Natural killer cell (primary cell): Measurements from ENCODE around the gene MRPL28. TPM values are rescaled to one million over a fixed set of nuclear protein-coding genes. Genes with fewer than 3 reads are reported as not detected.
A peak's percentile ranks its signal among the peaks of the same experiment; 100 is the strongest.

Experiments used
- ATAC-seq, 3 donors: fragments of 150-1000 bp in 2 of 3; fragments of 200-7000 bp in 1 of 3; cut with Tn5 transposase; 1 replicate in 1 of 3; 2 replicates in 2 of 3; pipeline ENCODE4 v1.10.0; 2021; ENCODE audit warnings: mild to moderate bottlenecking in 2 of 3, moderate library complexity in 2 of 3
- DNase-seq, 2 donors: peaks; one replicate each; pipeline versions ENCODE4 v3.0.0 to v3.0.0-alpha.2; 2013 to 2021; ENCODE audit warnings: mixed read lengths in 1 of 2
- H3K27ac ChIP-seq: one replicate; pipeline ENCODE4 v1.5.1; 2013; ENCODE audit warnings: mild to moderate bottlenecking, low read length
- H3K27me3 ChIP-seq: one replicate; pipeline ENCODE4 v1.6.1; 2013; ENCODE audit warnings: low read length; ENCODE audit not compliant: control insufficient read depth, insufficient read depth
- H3K36me3 ChIP-seq: one replicate; pipeline ENCODE4 v1.6.1; 2013; ENCODE audit warnings: low read length; ENCODE audit not compliant: control insufficient read depth, insufficient read depth
- H3K4me1 ChIP-seq: one replicate; pipeline ENCODE4 v1.6.1; 2013; ENCODE audit warnings: low read length; ENCODE audit not compliant: control insufficient read depth, insufficient read depth
- H3K4me3 ChIP-seq: one replicate; pipeline ENCODE4 v1.5.1; 2013; ENCODE audit warnings: low read length
- H3K9me3 ChIP-seq: one replicate; pipeline ENCODE4 v1.6.1; 2013; ENCODE audit warnings: low read length; ENCODE audit not compliant: control insufficient read depth, insufficient read depth
- H3K27ac Mint-ChIP-seq, 2 donors: one replicate each; pipeline ENCODE4 v1.8.0; 2022; ENCODE audit warnings: mild to moderate bottlenecking in 2 of 2, mixed read lengths in 2 of 2, moderate library complexity in 1 of 2
- H3K27me3 Mint-ChIP-seq, 2 donors: one replicate each; pipeline ENCODE4 v1.8.0; 2022; ENCODE audit warnings: low read depth in 2 of 2, mixed read lengths in 2 of 2
- H3K36me3 Mint-ChIP-seq: one replicate; pipeline ENCODE4 v1.8.0; 2022; ENCODE audit warnings: mixed read lengths
- H3K4me1 Mint-ChIP-seq, 2 donors: one replicate each; pipeline ENCODE4 v1.8.0; 2022; ENCODE audit warnings: mixed read lengths in 2 of 2
- H3K4me3 Mint-ChIP-seq: one replicate; pipeline ENCODE4 v1.8.0; 2022; ENCODE audit warnings: mild to moderate bottlenecking, moderate library complexity, mixed read lengths
- H3K9me3 Mint-ChIP-seq, 2 donors: one replicate each; pipeline ENCODE4 v1.8.0; 2022; ENCODE audit warnings: mixed read lengths in 2 of 2
- CTCF ChIP-seq: fragments of 200-600 bp; IDR thresholded peaks from one replicate; pipeline ENCODE4 v1.8.0; 2022; ENCODE audit warnings: antibody characterized with exemption
- WGBS: methylation state at CpG from one replicate; pipeline ENCODE4 v1.1.7; 2013; ENCODE audit warnings: missing lambda C conversion rate; ENCODE audit not compliant: insufficient coverage; 5-methylcytosine and 5-hydroxymethylcytosine counted together
- intact Hi-C: fragments of 100-400 bp; cut with micrococcal nuclease; formaldehyde crosslinking; loops from one replicate; pipeline ENCODE4 v1.14.2; 2022
- total RNA-seq, 4 donors: library from RNA; stranded (reverse); fragments of 120-200 nt in 1 of 4; gene quantifications; one replicate each; pipeline versions ENCODE4 v1.2.3 to v1.2.4, GENCODE V29; 2013 to 2022

The MRPL28 gene
- total RNA-seq, 3 donors from 2014 or later (not counting 1 experiment from before 2014, with no cell fraction given), result 33.9 to 38.9 (median 37.5) TPM

- peaks cover 87% of the 10 kb centered on the region for H3K4me1 ChIP-seq
- no peaks in the 10 kb centered on the region for H3K9me3 ChIP-seq
- Mint-ChIP-seq H3K36me3 (no peaks in the 10 kb centered on the region), H3K27ac (peak overlapping the region; percentile 83 to 87), H3K4me3 (peak overlapping the region; percentile 75), H3K4me1 (peaks cover 72 to 73% of the 10 kb centered on the region in 2 donors), H3K27me3 (no peaks in the 10 kb centered on the region), H3K9me3 (no peaks in the 10 kb centered on the region)
- no peak overlapping the region for H3K27ac ChIP-seq
- ATAC-seq (no peak), DNase-seq (no peak)
- H3K27me3 ChIP-seq, result no peaks in the 10 kb centered on the region
- WGBS, result 93% methylated on average over 6 of the region's 6 CpGs
- peaks cover 35% of the 10 kb centered on the region for H3K36me3 ChIP-seq
- no peak overlapping the region for H3K4me3 ChIP-seq
- intact Hi-C loops, result no loop called here
- no peak for TF ChIP-seq CTCF
Observed at GRCh38 chr16:347203-347602, 23.1 kb downstream of the MRPL28 start.

- ATAC-seq, result no peak
- Mint-ChIP-seq H3K27me3 (no peaks in the 10 kb centered on the region), H3K27ac (peak overlapping the region; percentile 83 to 87), H3K36me3 (no peaks in the 10 kb centered on the region), H3K4me3 (no peak overlapping the region), H3K4me1 (peaks cover 77 to 79% of the 10 kb centered on the region in 2 donors), H3K9me3 (no peaks in the 10 kb centered on the region)
- 96% methylated on average over 15 of the region's 15 CpGs for WGBS
- no peak overlapping the region for H3K27ac ChIP-seq
- no peaks in the 10 kb centered on the region for H3K27me3 ChIP-seq
- no peak overlapping the region for H3K4me3 ChIP-seq
- no peak for TF ChIP-seq CTCF
- H3K36me3 ChIP-seq, result peaks cover 35% of the 10 kb centered on the region
- DNase-seq, result no peak
- H3K4me1 ChIP-seq, result peaks cover 89% of the 10 kb centered on the region
- intact Hi-C loops, result no loop called here
- H3K9me3 ChIP-seq, result no peaks in the 10 kb centered on the region
Observed at GRCh38 chr16:346587-346986, 23.8 kb downstream of the MRPL28 start.

- Mint-ChIP-seq H3K27ac (peak overlapping the region; percentile 60 to 87), H3K36me3 (no peaks in the 10 kb centered on the region), H3K4me1 (peaks cover 77 to 79% of the 10 kb centered on the region in 2 donors), H3K4me3 (peak overlapping the region; percentile 55), H3K27me3 (no peaks in the 10 kb centered on the region), H3K9me3 (no peaks in the 10 kb centered on the region)
- no peak overlapping the region for H3K27ac ChIP-seq
- H3K27me3 ChIP-seq, result no peaks in the 10 kb centered on the region
- DNase-seq (no peak), ATAC-seq (no peak)
- H3K4me1 ChIP-seq, result peaks cover 88% of the 10 kb centered on the region
- 62% methylated on average over 9 of the region's 11 CpGs for WGBS
- intact Hi-C loops, result no loop called here
- H3K9me3 ChIP-seq, result no peaks in the 10 kb centered on the region
- no peak overlapping the region for H3K4me3 ChIP-seq
- no peak for TF ChIP-seq CTCF
- H3K36me3 ChIP-seq, result peaks cover 34% of the 10 kb centered on the region
Observed at GRCh38 chr16:345772-346171, 24.6 kb downstream of the MRPL28 start.
